ENCODE data around the gene FOXI2. TPM values are rescaled to one million over a fixed set of nuclear protein-coding genes. Genes with fewer than 3 reads are reported as not detected.

FOXI2 gene
- total and polyA plus RNA-seq, 11 donors: 0.14 to 0.61 (median 0.29) TPM; not detected in 3

DNA sequence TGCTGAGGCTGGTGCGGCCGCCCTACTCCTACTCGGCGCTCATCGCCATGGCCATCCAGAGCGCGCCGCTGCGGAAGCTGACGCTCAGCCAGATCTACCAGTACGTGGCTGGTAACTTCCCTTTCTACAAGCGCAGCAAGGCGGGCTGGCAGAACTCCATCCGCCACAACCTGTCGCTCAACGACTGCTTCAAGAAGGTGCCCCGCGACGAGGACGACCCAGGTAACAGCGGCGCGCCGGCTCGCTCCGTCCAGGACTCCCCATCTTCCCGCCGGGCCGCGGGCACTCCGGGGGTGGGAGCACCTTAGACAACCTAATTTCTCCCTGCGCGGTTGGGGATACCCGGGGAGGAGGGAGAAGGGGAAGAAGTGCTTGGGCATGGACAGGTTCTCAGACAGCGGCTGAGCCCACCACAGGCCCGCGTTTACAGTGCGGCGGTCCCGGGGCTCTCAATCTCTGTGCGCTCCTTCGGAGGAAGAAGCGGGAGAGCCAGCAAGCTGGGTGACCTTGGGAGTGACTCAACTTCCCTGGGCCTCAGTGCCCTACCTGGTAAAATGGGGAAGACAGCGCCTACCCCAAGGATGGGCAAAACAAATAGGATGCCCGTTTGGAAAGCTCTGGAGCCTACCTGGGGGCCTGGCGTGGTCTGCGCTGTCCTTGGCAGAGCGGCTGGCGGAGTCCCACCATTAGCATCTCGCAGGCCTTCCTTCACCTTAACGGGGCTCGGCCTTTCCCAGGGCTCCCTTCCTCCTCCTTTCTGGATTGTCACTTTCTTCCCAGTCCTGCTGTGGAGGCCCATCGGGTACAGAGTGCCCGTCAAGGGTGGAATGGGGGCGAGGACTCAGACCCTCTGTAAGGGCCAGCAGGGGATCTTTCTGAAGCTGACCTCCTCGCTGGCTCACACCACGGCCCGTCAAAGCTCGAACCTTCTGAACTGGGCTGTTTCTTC, 852 bp downstream of the FOXI2 start:
- 8 to 10% (median 9%) methylated on average over 40 to 59 of the region's 59 CpGs for WGBS, 4 donors
- Histone ChIP-seq H3K9me3 (no peaks in the 10 kb centered on the region), H3K27me3 (peaks cover 24 to 83% (median 56%) of the 10 kb centered on the region in 9 donors), H3K27ac (peak overlapping the region in 7 of 12 donors; percentile 36 to 79 (median 66)), H3K36me3 (no peaks in the 10 kb centered on the region), H3K4me3 (peak overlapping the region in 11 of 12 donors; percentile 2 to 53 (median 45)), H3K4me1 (peaks cover 0 to 34% (median 3%) of the 10 kb centered on the region in 12 donors)
- intact Hi-C loops (cut with DNase I): no loop called here
- DNase-seq (no peak), ATAC-seq (peak in 1 of 4 donors; percentile 25)
- no peak for TF ChIP-seq CTCF (IDR thresholded peaks at IDR 0.05)
- no peak for TF ChIP-seq POLR2A (IDR thresholded peaks at IDR 0.05)

DNA sequence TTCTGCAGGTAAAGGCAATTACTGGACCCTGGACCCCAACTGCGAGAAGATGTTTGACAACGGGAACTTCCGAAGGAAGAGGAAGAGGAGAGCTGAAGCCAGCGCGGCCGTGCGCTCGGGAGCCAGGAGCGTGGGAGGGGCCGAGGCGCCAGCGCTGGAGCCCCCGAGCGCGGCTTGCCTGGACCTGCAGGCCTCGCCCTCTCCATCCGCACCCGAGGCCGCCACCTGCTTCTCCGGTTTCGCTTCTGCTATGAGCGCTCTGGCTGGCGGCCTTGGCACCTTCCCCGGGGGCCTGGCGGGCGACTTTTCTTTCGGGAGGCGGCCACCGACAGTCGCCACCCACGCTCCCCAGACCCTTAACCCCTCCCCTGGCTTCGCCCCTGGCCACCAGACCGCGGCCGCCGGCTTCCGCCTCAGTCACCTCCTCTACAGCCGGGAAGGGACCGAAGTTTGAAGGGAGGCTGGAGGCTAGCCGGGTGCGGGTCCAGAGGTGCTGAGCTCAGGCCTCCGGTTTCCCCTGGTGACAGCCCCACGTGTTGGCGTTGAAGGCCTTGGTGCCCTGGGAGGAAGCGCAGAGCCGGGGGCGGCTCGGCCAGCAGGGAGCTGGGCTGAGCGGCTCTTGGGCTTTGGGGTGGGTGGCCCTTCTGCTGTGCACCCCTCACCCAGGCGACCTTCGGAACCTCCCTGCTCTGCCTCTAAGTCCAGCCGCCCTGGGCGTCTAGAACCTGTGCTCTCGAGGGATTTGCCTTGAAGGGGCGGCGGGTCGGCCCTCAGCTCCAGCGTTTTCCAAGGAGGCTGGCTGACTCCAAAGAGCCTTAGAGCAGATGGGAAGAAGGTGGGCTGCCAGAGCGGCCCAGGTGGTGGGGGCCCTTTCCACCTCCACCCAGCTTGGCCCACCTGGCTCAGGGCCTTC, 1.8 kb downstream of the FOXI2 start:
- peak overlapping the region in 3 of 12 donors; percentile 17 to 51 (median 46) for H3K4me3 ChIP-seq
- no peak overlapping the region for H3K27ac ChIP-seq
- H3K4me1 ChIP-seq: peaks cover 0 to 34% (median 3%) of the 10 kb centered on the region in 12 donors
- intact Hi-C loops (cut with DNase I): no loop called here
- ATAC-seq (peak in 1 of 4 donors; percentile 9), DNase-seq (no peak)
- TF ChIP-seq POLR2A (IDR thresholded peaks at IDR 0.05) (no peak), CTCF (IDR thresholded peaks at IDR 0.05) (no peak)
- H3K9me3 ChIP-seq: no peaks in the 10 kb centered on the region
- WGBS, 4 donors: 30 to 42% (median 33%) methylated on average over 26 to 59 of the region's 59 CpGs
- H3K27me3 ChIP-seq: peaks cover 24 to 73% (median 48%) of the 10 kb centered on the region in 9 donors
- no peaks in the 10 kb centered on the region for H3K36me3 ChIP-seq

GRCh38 chr10:127739908-127740307, 2.9 kb downstream of the FOXI2 start:
- 85 to 94% (median 87%) methylated on average over 1 of the region's 1 CpG for WGBS, 4 donors
- no peaks in the 10 kb centered on the region for H3K36me3 ChIP-seq
- no peak overlapping the region for H3K27ac ChIP-seq
- no peaks in the 10 kb centered on the region for H3K9me3 ChIP-seq
- intact Hi-C loops (cut with DNase I): no loop called here
- peaks cover 0 to 34% (median 3%) of the 10 kb centered on the region in 12 donors for H3K4me1 ChIP-seq
- no peak overlapping the region for H3K4me3 ChIP-seq
- no peak for DNase-seq
- TF ChIP-seq CTCF (IDR thresholded peaks at IDR 0.05) (no peak), POLR2A (IDR thresholded peaks at IDR 0.05) (no peak)
- ATAC-seq: no peak
- peaks cover 24 to 71% (median 44%) of the 10 kb centered on the region in 9 donors for H3K27me3 ChIP-seq

Data from heart left ventricle (tissue), 16 donors.